Pons (tissue), 1 donor: ENCODE data around the gene KLC1.

Experiments
- DNase-seq: peaks from one replicate; pipeline ENCODE4 v3.0.0-alpha.2; 2016; ENCODE audit warnings: low spot score

KLC1 gene

DNA sequence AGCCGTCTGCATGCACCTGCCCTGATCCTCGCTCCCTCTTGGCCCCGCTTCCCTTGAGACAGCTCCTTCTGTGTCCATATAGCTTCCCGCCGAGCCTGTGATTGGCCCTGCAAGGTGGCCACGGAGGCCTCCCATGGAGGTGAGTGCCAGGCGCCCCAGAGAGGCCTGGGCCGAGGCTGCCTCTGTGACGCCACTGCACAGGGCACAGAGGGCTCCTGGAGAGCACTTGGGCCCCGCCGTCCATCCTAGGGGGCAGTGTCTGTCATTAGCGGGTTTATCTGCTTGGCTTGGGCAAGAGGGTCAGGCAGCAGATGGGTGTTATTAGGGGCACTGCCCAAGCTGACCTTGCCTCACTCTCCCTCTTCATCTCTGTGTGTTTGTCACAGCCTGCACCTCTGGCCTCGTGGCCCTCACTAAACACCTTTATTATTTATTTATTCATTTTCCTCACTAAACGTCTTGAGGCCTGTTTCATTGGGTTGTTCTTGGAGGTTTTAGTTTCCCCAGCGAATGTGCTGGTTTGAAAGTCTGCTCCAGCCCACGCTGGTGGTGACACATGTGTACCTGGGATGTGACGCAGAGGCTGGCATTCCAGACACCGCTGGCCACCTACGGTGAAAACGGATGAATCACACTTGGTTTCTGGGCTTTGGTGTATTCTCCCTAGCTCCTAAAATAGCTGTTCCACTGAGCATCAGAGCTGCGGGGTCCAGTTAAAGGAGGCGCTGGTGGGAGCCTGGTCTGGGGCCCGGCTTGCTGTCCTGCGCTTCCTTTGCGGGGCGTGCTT lies 92.5 kb downstream of the KLC1 start:
- no peak for DNase-seq

GRCh38 chr14:103723748-103724081 lies 94.7 kb downstream of the KLC1 start:
- no peak for DNase-seq

- DNase-seq, result no peak
These were observed 95.1 kb downstream of the KLC1 start for GRCh38 chr14:103724116-103724515.

GRCh38 chr14:103725001-103725682 lies 96.1 kb downstream of the KLC1 start:
- no peak for DNase-seq

GRCh38 chr14:103725739-103726395 lies 96.9 kb downstream of the KLC1 start:
- DNase-seq, result no peak

- no peak for DNase-seq
These were observed 97.5 kb downstream of the KLC1 start for GRCh38 chr14:103726474-103726873.

GRCh38 chr14:103727313-103727980 lies 98.4 kb downstream of the KLC1 start:
- DNase-seq, result no peak

DNA sequence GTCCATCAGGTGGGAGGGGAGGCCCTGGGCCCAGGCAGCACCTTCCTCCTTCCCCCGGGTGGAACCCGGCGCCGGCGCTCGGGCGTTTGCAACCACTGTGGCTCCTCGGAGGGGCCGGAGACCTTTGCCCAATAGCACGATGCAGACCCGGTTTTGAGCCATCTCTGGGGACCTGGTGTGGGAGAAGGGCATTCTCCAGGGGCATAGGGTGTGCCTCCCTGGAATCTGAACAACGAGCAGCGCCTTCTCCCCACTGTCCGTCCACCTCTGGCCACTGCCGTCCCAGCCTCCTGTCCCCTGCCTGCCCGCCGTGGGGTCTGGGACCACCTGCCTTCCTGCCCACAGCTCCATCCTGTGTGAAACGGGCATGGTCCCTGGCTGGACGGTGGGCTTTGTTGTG lies 99.1 kb downstream of the KLC1 start:
- DNase-seq, result no peak

GRCh38 chr14:103728721-103729120 lies 99.7 kb downstream of the KLC1 start:
- DNase-seq, result peak; percentile 62

- no peak for DNase-seq
These were observed 100.8 kb downstream of the KLC1 start for GRCh38 chr14:103729496-103730448.

DNA sequence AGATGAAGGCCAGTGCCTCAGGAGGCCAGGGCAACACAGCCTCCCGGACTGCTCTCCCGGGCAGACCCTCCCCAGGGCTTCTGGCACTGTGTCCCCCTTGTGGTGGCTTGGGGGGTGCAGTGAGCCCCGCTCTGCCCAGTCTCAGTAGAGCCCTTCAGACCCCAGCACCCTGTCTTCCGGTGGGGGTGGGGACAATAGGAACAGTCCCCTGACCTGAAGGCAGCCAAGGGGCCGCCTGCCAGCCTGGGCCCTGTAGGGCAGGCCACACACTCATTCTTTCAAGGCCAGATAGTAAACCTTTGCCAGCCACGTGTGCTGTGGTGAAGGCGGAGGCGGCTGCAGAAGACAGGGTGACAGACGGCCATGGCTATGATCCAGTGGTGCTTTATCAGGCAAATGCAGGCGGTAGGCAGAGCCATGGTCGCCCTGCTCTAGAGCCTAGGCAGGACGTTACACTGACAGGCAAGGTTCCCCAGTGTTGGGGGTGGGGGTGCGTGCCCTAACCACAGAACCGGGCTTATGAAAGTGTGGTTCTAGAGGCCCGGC lies 101.6 kb downstream of the KLC1 start:
- DNase-seq, result no peak

- DNase-seq, result no peak
These were observed 102.5 kb downstream of the KLC1 start for GRCh38 chr14:103731481-103731880.

- no peak for DNase-seq
These were observed 103.2 kb downstream of the KLC1 start for GRCh38 chr14:103731916-103732867.

- DNase-seq, result no peak
These were observed 104.0 kb downstream of the KLC1 start for GRCh38 chr14:103732868-103733620.

- DNase-seq, result no peak
These were observed 104.6 kb downstream of the KLC1 start for GRCh38 chr14:103733651-103734050.

- no peak for DNase-seq
These were observed 105.3 kb downstream of the KLC1 start for GRCh38 chr14:103734081-103734888.

DNA sequence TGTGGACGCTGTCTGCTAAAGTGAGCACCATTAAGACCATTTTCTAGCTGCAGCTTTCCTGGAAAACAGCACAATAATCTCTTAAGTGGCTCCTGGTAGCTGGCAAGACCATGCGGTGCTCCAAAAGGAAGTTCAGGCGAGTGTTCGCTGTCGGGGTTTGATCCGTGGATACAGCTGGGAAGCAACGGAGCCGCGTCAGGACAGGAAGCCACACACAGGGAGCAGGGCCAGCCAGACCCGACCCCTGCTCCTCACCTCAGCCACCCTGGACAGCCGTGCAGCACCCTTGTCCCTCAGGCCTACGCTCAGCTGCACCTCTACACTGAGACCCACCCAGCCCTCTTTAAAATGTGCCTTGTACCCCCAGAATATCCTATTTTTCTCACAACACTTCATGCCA lies 106.0 kb downstream of the KLC1 start:
- DNase-seq, result no peak

GRCh38 chr14:103735439-103735814 lies 106.4 kb downstream of the KLC1 start:
- peak; percentile 42 for DNase-seq
